PFSK-1 (cell line): ENCODE results near the gene MRPL14.

Source experiments
- FOXP2 ChIP-seq: optimal IDR thresholded peaks from 2 replicates; pipeline ENCODE3; 2011; ENCODE audit warnings: borderline replicate concordance, control low read depth, inconsistent platforms; ENCODE audit not compliant: insufficient read depth; ENCODE audit errors: extremely low read length, extremely low read depth
- POLR2AphosphoS5 ChIP-seq: IDR thresholded peaks from 2 replicates; pipeline ENCODE4 v1.6.1; 2012; ENCODE audit warnings: low read depth, mild to moderate bottlenecking, control low read depth, low read length, moderate library complexity
- SIN3A ChIP-seq: IDR thresholded peaks from 2 replicates; pipeline ENCODE4 v1.6.1; 2012; ENCODE audit warnings: mild to moderate bottlenecking, low read length, moderate library complexity, borderline replicate concordance; ENCODE audit not compliant: insufficient read depth
- TAF1 ChIP-seq: IDR thresholded peaks from 2 replicates; pipeline ENCODE4 v1.6.1; 2012; ENCODE audit warnings: low read length, control low read depth, borderline replicate concordance; ENCODE audit not compliant: insufficient read depth
- TF ChIP-seq, protein P1 (sequence below), 2 experiments: IDR thresholded peaks; 2 replicates each; pipeline versions ENCODE4 v1.6.1 to v1.8.0; 2011 to 2012; ENCODE audit warnings: low read depth in 2 of 2, low read length in 2 of 2, control low read depth in 1 of 2, inconsistent platforms in 1 of 2, mild to moderate bottlenecking in 1 of 2, moderate library complexity in 1 of 2; ENCODE audit not compliant: insufficient read depth in 1 of 2

Gene MRPL14

DNA sequence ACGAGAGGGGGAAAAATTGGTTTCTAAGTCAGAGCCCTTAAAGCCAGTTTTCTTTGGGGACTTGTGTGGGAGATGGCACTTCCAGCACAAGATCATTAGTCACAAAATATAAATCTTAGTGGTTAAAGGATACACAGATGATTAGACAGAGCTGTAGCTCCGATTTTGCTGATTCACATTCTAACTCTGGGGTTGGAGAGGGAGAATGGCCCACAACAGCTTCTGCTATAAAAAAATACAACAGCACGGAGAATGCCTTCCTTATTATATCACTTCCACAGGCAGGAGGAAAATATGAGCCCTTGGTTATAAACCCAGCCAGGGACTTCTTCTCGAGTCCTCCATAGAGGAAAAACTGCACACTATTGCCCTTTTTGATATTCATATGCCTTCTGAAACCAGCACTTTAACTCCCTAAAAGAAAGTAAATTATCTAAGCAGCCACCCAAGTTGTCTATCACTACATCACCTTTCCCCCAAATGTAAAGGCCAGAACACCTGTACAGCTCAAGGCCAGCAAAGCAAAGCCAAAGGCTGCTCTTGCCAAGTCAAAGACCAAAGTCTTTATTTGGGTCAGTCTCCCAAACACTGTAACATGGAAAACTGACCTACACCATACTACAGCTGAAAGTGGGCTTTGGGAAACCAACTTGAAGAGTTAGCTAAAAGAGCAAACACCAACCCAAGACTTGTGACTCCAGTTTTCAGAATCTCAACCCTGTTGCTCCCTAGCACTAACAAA lies 10.4 kb downstream of the MRPL14 start:
- no peak for TF ChIP-seq TAF1
- no peak for TF ChIP-seq POLR2AphosphoS5
- TF ChIP-seq, protein P1, sequence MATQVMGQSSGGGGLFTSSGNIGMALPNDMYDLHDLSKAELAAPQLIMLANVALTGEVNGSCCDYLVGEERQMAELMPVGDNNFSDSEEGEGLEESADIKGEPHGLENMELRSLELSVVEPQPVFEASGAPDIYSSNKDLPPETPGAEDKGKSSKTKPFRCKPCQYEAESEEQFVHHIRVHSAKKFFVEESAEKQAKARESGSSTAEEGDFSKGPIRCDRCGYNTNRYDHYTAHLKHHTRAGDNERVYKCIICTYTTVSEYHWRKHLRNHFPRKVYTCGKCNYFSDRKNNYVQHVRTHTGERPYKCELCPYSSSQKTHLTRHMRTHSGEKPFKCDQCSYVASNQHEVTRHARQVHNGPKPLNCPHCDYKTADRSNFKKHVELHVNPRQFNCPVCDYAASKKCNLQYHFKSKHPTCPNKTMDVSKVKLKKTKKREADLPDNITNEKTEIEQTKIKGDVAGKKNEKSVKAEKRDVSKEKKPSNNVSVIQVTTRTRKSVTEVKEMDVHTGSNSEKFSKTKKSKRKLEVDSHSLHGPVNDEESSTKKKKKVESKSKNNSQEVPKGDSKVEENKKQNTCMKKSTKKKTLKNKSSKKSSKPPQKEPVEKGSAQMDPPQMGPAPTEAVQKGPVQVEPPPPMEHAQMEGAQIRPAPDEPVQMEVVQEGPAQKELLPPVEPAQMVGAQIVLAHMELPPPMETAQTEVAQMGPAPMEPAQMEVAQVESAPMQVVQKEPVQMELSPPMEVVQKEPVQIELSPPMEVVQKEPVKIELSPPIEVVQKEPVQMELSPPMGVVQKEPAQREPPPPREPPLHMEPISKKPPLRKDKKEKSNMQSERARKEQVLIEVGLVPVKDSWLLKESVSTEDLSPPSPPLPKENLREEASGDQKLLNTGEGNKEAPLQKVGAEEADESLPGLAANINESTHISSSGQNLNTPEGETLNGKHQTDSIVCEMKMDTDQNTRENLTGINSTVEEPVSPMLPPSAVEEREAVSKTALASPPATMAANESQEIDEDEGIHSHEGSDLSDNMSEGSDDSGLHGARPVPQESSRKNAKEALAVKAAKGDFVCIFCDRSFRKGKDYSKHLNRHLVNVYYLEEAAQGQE (IDR thresholded peaks at IDR 0.05; ENCODE audit: insufficient read depth in 1 of 2, low read depth in 2 of 2, low read length in 2 of 2) = no peak
- TF ChIP-seq SIN3A = no peak
- TF ChIP-seq FOXP2 = no peak

DNA sequence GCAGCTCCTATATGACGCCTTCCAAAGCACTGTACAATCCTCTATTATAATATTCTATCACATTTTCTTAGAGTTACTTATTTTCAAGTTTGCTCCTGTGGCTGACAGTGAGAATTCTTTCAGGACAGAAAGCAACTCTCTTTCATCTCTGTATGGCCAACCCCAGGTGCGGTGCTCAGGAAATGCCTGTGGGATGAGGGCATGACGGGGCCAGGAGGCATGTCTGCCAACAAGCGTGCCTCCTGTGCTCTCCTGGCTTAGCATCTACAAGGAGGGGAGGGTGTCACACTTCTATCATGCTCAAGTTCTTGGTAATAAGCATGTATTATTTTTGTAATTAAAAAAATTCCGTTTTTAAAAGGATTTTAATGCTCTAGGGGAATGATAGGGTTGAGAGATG lies 11.4 kb downstream of the MRPL14 start:
- TF ChIP-seq SIN3A (no peak), TAF1 (no peak)

DNA sequence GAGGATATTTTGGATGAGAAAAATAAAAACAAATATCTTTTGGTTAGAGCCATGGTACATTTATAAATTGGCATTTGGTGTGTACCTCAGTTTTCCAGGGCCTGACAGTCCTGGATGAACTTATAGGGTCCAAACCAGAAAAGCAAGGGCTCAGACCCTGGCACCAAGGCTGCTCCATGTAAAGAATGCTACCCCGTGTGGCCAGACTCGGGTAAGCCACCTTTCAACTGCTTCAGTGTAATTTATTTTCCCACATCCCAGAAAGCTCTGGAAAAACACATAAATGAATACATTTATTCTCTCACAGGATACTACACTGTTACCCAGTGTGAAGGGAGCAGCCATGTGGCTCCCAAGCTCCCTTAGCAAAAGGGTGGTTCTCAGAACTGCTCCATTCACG lies 13.8 kb downstream of the MRPL14 start:
- TF ChIP-seq SIN3A = no peak
- no peak for TF ChIP-seq TAF1
- no peak for TF ChIP-seq POLR2AphosphoS5
- TF ChIP-seq, protein P1 (IDR thresholded peaks at IDR 0.05; ENCODE audit: insufficient read depth in 1 of 2, low read depth in 2 of 2, low read length in 2 of 2) = no peak
- TF ChIP-seq FOXP2 = no peak

DNA sequence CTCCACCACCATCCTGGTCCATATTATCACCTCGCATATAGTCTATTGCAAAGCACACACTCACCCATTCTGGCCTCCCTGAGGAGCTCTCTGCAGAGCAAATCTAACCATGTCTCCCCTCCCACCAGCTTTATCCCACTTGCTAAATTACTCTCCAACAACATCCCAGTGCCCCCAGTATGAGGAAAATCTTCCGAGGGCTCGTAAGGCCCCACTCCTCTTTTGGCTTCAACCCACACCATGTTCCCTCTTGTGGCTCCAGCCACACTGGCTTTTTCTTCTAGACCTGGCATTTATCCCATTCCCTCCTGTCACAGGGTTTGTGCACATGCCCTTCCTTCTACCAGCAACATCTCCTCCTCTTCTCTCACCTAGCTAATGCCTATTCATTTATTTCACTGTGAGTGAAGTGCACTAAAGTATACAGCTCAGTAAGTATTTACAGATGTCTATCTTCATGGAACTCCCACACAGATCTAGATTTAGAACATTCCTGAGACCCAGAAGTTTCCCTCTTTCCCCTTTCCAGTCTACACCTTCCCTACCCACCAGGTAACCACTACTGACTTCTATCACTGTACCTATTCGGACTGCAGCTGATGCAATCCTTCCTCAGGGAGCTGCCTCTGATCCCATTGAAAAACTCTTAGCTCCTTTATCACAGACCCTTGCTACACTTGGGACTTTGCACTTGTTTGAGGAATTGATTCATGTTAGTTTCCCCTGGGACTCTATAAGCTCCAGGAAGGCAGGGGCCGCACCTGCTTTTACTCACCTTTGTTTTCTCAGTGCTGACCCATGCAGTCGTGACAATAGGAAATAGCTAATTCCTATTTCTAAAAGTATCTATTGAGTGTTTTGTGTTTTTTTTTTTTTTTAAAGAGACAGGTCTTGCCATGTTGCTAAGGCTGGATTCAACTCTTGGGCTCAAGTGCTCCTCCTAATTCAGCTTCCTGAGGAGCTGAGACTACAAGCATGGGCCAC lies 15.5 kb downstream of the MRPL14 start:
- no peak for TF ChIP-seq SIN3A
- TF ChIP-seq POLR2AphosphoS5 = no peak
- no peak for TF ChIP-seq TAF1
- TF ChIP-seq, protein P1 (IDR thresholded peaks at IDR 0.05; ENCODE audit: insufficient read depth in 1 of 2, low read depth in 2 of 2, low read length in 2 of 2) = no peak
- no peak for TF ChIP-seq FOXP2

DNA sequence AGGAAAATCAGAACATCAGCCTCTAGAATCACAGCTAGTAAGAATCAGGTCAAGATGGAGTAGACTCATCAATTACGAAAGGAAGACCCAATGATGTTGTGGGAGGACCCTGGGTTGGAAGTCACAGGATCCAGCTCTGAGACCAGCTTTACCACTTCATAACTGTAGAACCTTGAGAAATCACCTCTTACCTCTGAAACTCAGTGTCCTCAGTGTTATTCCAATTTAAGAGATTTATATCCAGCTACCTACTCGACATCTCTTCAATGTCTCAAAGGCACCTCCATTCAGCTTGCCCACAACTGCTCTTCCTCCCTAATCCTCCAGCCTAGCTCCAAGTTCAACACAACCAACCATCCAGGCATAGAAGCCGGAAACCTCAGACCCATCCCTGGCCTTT lies 16.3 kb downstream of the MRPL14 start:
- TF ChIP-seq TAF1 = no peak
- TF ChIP-seq SIN3A = no peak
- TF ChIP-seq, protein P1 (IDR thresholded peaks at IDR 0.05; ENCODE audit: insufficient read depth in 1 of 2, low read depth in 2 of 2, low read length in 2 of 2) = no peak
- no peak for TF ChIP-seq FOXP2
- peak; percentile 53; the same call in 1 of the 2 replicates for TF ChIP-seq POLR2AphosphoS5
